HCT116 (cell line): ENCODE measurements around the gene TACC3. TPM values are rescaled to one million over a fixed set of nuclear protein-coding genes. Genes with fewer than 3 reads are reported as not detected.

Source experiments
- ATAC-seq: fragments of 200-7000 bp; cut with Tn5 transposase; 2 replicates; pipeline ENCODE4 v1.9.1; 2020; ENCODE audit warnings: mild to moderate bottlenecking, moderate library complexity
- BruUV-seq: library from RNA; stranded (reverse); fragments of 400-500 nt; replicated peaks from 2 replicates; lab custom pipeline; 2021; lab: Mats Ljungman, UMichigan
- CTCF ChIA-PET: fragments of 300-600 bp; sonication (Branson Sonifier 250); formaldehyde crosslinking; loops from one replicate; lab custom pipeline; 2021; ENCODE audit warnings: antibody characterized with exemption; lab: Charles Lee
- POLR2A ChIA-PET: fragments of 300-600, 350-600 bp; sonication (Branson Sonifier 250); formaldehyde crosslinking; loops from one replicate; lab custom pipeline; 2021; ENCODE audit warnings: antibody characterized with exemption; lab: Charles Lee
- RAD21 ChIA-PET, 2 experiments: fragments of 300-600 bp; sonication (Branson Sonifier 250); formaldehyde crosslinking; loops; one replicate each; lab custom pipeline; 2023; ENCODE audit warnings: low total read pairs in 2 of 2; ENCODE audit not compliant: uncharacterized antibody in 2 of 2, unreplicated experiment in 2 of 2, low non-redundant PET in 1 of 2; lab: Charles Lee
- DNase-seq: peaks from one replicate; pipeline ENCODE4 v3.0.0-alpha.2; 2010; ENCODE audit warnings: low read depth, low spot score
- H2AFZ ChIP-seq: fragments of 200-600 bp; shearing (Covaris generic), sonication (generic); 2 replicates; pipeline ENCODE4 v1.6.1; 2017; ENCODE audit warnings: low read depth, mixed run types, mixed read lengths, antibody characterized with exemption, low read length; ENCODE audit not compliant: poor library complexity, severe bottlenecking
- H3K27ac ChIP-seq: 2 replicates; pipeline ENCODE4 v1.5.1; 2012; ENCODE audit warnings: low read depth, low read length
- H3K27me3 ChIP-seq: fragments of 200-600 bp; sonication (generic); 2 replicates; pipeline ENCODE4 v1.6.1; 2016; ENCODE audit warnings: mixed run types, low read length, mixed read lengths; ENCODE audit not compliant: insufficient read depth
- H3K36me3 ChIP-seq, 2 experiments: fragments of 200-500 bp in 1 of 2; fragments of 200-600 bp in 1 of 2; sonication (Bioruptor generic) in 1 of 2; sonication (generic) in 1 of 2; 2 replicates each; pipeline versions ENCODE4 v1.5.1 to v1.6.1; 2014 to 2016; ENCODE audit warnings: low read length in 2 of 2, inconsistent platforms in 1 of 2, mixed read lengths in 1 of 2, mixed run types in 1 of 2; ENCODE audit not compliant: insufficient read depth in 2 of 2, control insufficient read depth in 1 of 2
- H3K4me1 ChIP-seq, 2 experiments: fragments of 200-600 bp in 1 of 2; sonication (generic) in 1 of 2; 2 replicates each; pipeline versions ENCODE4 v1.5.1 to v1.6.1; 2012 to 2017; ENCODE audit warnings: low read length in 2 of 2, inconsistent platforms in 1 of 2, mild to moderate bottlenecking in 1 of 2, mixed read lengths in 1 of 2, mixed run types in 1 of 2, moderate library complexity in 1 of 2; ENCODE audit not compliant: insufficient read depth in 2 of 2, control insufficient read depth in 1 of 2
- H3K4me2 ChIP-seq: fragments of 200-600 bp; sonication (generic); 2 replicates; pipeline ENCODE4 v1.6.1; 2017; ENCODE audit warnings: mixed run types, low read length, mixed read lengths
- H3K4me3 ChIP-seq, 2 experiments: fragments of 200-600 bp in 1 of 2; sonication (generic) in 1 of 2; replicated peaks in 1 of 2; 2 replicates each; pipeline ENCODE4 v1.5.1; 2011 to 2016; ENCODE audit warnings: low read length in 2 of 2, control low read depth in 1 of 2, low read depth in 1 of 2, mild to moderate bottlenecking in 1 of 2, mixed read lengths in 1 of 2, mixed run types in 1 of 2
- H3K79me2 ChIP-seq: fragments of 200-600 bp; sonication (generic); 2 replicates; pipeline ENCODE4 v1.6.1; 2017; ENCODE audit warnings: mild to moderate bottlenecking, mixed run types, low read length, moderate library complexity, mixed read lengths; ENCODE audit not compliant: insufficient read depth
- H3K9ac ChIP-seq: fragments of 200-600 bp; sonication (generic); 2 replicates; pipeline ENCODE4 v1.6.1; 2016; ENCODE audit warnings: low read length, mixed read lengths
- H3K9me2 ChIP-seq: fragments of 200-600 bp; sonication (generic), shearing (Covaris generic); 2 replicates; pipeline ENCODE4 v1.6.1; 2017; ENCODE audit warnings: mixed run types, mild to moderate bottlenecking, moderate library complexity; ENCODE audit not compliant: insufficient read depth
- H3K9me3 ChIP-seq, 2 experiments: fragments of 200-500 bp in 1 of 2; fragments of 200-600 bp in 1 of 2; sonication (Bioruptor generic) in 1 of 2; sonication (generic) in 1 of 2; 2 replicates each; pipeline ENCODE4 v1.6.1; 2014 to 2017; ENCODE audit warnings: low read length in 2 of 2, mixed read lengths in 2 of 2, inconsistent platforms in 1 of 2, low read depth in 1 of 2, mild to moderate bottlenecking in 1 of 2, mixed run types in 1 of 2, moderate library complexity in 1 of 2; ENCODE audit not compliant: control insufficient read depth in 1 of 2, insufficient read depth in 1 of 2
- H4K20me1 ChIP-seq: fragments of 200-600 bp; sonication (generic), shearing (Covaris generic); 2 replicates; pipeline ENCODE4 v1.6.1; 2017; ENCODE audit warnings: mixed run types, mild to moderate bottlenecking, moderate library complexity; ENCODE audit not compliant: insufficient read depth
- EGR1 ChIP-seq: IDR thresholded peaks from 2 replicates; pipeline ENCODE4 v1.6.1; 2012; ENCODE audit warnings: low read depth
- ELF1 ChIP-seq: IDR thresholded peaks from 2 replicates; pipeline ENCODE4 v1.6.1; 2012; ENCODE audit warnings: low read depth, borderline replicate concordance
- POLR2A ChIP-seq: IDR thresholded peaks from 2 replicates; pipeline ENCODE4 v1.7.0; 2011; ENCODE audit warnings: borderline replicate concordance; ENCODE audit not compliant: insufficient read depth, insufficient read length; ENCODE audit errors: extremely low read depth
- RAD21 ChIP-seq: IDR thresholded peaks from 2 replicates; pipeline ENCODE4 v1.6.1; 2012; ENCODE audit warnings: low read depth, mild to moderate bottlenecking
- YY1 ChIP-seq: IDR thresholded peaks from 2 replicates; pipeline ENCODE4 v1.6.1; 2011; ENCODE audit warnings: low read length, low read depth, moderate library complexity, mild to moderate bottlenecking; ENCODE audit not compliant: insufficient replicate concordance; ENCODE audit errors: extremely low read depth
- ZNF274 ChIP-seq: fragments of 200-500 bp; sonication (Bioruptor generic); IDR thresholded peaks from 2 replicates; pipeline ENCODE4 v1.6.1; 2014; ENCODE audit warnings: mild to moderate bottlenecking, low read depth, low read length, inconsistent platforms
- intact Hi-C: fragments of 100-400 bp; cut with micrococcal nuclease; formaldehyde crosslinking; loops from 2 replicates; pipeline ENCODE4 v1.10.0; 2022
- total RNA-seq: library from RNA; stranded (reverse); gene quantifications from one replicate; pipeline ENCODE4 v1.2.1, GENCODE V29; 2021; ENCODE audit not compliant: unreplicated experiment
- TF ChIP-seq, protein P1 (sequence below), 3 experiments: fragments of 200-600 bp in 1 of 3; sonication (generic) in 1 of 3; IDR thresholded peaks in 2 of 3; conservative IDR thresholded peaks in 1 of 3; 2 replicates each; pipeline ENCODE4 v1.5.1; 2012 to 2017; ENCODE audit warnings: low read depth in 2 of 3, low read length in 2 of 3, antibody characterized with exemption in 1 of 3, borderline replicate concordance in 1 of 3, control low read depth in 1 of 3, mild to moderate bottlenecking in 1 of 3, mixed read lengths in 1 of 3, mixed run types in 1 of 3, moderate library complexity in 1 of 3; ENCODE audit not compliant: insufficient read depth in 1 of 3
- TF ChIP-seq, protein P2 (sequence below): IDR thresholded peaks from 2 replicates; pipeline ENCODE4 v1.6.1; 2012

The TACC3 gene
- total RNA-seq, 1 experiment from 2014 or later = 106 TPM

DNA sequence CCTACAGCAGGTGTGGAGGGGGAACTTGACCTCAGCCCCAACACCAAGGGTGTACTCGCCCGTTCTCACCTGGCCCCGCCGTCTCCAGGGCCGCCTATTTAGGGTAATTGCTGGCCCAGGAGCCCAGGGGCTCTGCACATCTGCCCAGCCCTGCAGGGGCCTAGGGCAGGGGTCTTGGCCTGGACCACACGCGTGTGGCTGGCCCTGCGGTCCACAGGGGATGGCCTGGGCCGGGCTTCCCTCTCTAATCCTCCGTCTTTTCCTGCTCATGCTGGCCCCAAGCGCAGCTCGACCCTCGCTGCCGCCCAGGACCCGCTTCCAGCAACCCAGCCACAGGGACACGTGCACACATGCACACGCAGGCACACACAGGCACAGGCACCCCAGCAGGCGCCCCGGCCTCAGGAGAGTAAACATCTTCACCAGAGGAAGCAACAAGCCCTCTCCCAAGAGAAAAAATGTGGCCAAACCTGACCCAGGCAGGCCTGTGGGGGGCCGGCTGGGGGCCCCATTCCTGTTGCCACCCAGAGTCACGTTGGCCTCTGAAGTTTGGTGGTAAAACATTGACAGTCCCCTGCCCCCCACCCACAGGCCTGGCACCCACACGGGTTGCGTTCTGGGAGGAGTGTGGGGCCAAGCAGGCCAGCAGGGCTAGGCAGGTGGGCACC lies 47.2 kb downstream of the TACC3 start:
- BruUV-seq = no TSS peak
- Histone ChIP-seq H3K4me1 (peaks cover 33 to 35% of the 10 kb centered on the region in 2 experiments), H2AFZ (no peak overlapping the region), H3K9me2 (no peaks in the 10 kb centered on the region), H3K27me3 (no peaks in the 10 kb centered on the region), H3K79me2 (no peaks in the 10 kb centered on the region), H3K27ac (peak overlapping the region; percentile 54; the same call in 1 of the 2 replicates), H3K9me3 (no peaks in the 10 kb centered on the region), H3K9ac (0 out of 2 replicates have a peak overlapping the region, but pooled peaks have one; percentile 2), H3K4me2 (peak overlapping the region; percentile 62), H3K4me3 (peak overlapping the region in 1 of 2 experiments; percentile 26; a peak in 1 of 4 replicates), H3K36me3 (no peaks in the 10 kb centered on the region), H4K20me1 (no peaks in the 10 kb centered on the region)
- TF ChIP-seq ELF1 (no peak), RAD21 (no peak), YY1 (no peak), ZNF274 (no peak), POLR2A (no peak), EGR1 (no peak)
- TF ChIP-seq, protein P1, sequence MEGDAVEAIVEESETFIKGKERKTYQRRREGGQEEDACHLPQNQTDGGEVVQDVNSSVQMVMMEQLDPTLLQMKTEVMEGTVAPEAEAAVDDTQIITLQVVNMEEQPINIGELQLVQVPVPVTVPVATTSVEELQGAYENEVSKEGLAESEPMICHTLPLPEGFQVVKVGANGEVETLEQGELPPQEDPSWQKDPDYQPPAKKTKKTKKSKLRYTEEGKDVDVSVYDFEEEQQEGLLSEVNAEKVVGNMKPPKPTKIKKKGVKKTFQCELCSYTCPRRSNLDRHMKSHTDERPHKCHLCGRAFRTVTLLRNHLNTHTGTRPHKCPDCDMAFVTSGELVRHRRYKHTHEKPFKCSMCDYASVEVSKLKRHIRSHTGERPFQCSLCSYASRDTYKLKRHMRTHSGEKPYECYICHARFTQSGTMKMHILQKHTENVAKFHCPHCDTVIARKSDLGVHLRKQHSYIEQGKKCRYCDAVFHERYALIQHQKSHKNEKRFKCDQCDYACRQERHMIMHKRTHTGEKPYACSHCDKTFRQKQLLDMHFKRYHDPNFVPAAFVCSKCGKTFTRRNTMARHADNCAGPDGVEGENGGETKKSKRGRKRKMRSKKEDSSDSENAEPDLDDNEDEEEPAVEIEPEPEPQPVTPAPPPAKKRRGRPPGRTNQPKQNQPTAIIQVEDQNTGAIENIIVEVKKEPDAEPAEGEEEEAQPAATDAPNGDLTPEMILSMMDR (IDR thresholded peaks at IDR 0.05 in 2 of 3, conservative IDR thresholded peaks at IDR 0.05 in 1 of 3; ENCODE audit: borderline replicate concordance in 1 of 3, insufficient read depth in 1 of 3, low read depth in 2 of 3, low read length in 2 of 3) = no peak
- TF ChIP-seq, protein P2, sequence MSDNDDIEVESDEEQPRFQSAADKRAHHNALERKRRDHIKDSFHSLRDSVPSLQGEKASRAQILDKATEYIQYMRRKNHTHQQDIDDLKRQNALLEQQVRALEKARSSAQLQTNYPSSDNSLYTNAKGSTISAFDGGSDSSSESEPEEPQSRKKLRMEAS = no peak
- intact Hi-C loops = no loop called here
- POLR2A ChIA-PET = interaction anchor here (0.6 to 1.2 kb wide), 2 partner anchors 26 to 546 kb away, joined by 5 to 7 read pairs; no protein-coding TSS in a partner anchor
- DNase-seq (no peak), ATAC-seq (no peak)
- CTCF ChIA-PET = interaction anchor here (0.6 to 1.6 kb wide), 10 partner anchors 10 to 704 kb away, joined by 3 to 8 read pairs (median 4); partner anchors contain the start of gene FGFR3
- RAD21 ChIA-PET = interaction anchor here (0.6 to 0.7 kb wide), 6 partner anchors 14 to 604 kb away, joined by 3 to 7 read pairs (median 5); no protein-coding TSS in a partner anchor
